Measurements from ENCODE around the gene ANGPTL4.
"Not testable (repeated sequence)": the region's sequence is repeated elsewhere in the genome, so short reads cannot be mapped to it uniquely, and the experiment has no call there.

ANGPTL4 gene

DNA sequence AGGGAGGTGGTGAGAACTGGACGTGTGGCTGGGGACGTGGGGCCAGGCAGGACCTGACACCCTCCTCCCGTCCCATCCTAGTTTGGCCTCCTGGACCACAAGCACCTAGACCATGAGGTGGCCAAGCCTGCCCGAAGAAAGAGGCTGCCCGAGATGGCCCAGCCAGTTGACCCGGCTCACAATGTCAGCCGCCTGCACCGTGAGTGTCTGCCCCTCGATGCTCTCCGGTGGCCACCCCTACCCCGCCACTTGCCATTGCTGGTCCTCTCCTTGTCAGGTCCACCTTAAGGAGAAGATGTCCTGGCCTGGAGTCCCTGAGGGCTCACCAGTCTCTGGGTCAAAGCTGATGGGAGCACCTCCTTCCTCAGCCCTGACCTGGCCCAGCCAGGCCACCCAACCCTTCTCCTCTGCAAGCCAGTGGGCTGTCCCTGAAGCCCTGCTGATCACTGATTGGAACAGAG is 2.2 kb downstream of the ANGPTL4 start:
- no peak for DNase-seq

- DNase-seq, result no peak
Measured at GRCh38 chr19:8366961-8367326, 3.0 kb downstream of the ANGPTL4 start.

DNA sequence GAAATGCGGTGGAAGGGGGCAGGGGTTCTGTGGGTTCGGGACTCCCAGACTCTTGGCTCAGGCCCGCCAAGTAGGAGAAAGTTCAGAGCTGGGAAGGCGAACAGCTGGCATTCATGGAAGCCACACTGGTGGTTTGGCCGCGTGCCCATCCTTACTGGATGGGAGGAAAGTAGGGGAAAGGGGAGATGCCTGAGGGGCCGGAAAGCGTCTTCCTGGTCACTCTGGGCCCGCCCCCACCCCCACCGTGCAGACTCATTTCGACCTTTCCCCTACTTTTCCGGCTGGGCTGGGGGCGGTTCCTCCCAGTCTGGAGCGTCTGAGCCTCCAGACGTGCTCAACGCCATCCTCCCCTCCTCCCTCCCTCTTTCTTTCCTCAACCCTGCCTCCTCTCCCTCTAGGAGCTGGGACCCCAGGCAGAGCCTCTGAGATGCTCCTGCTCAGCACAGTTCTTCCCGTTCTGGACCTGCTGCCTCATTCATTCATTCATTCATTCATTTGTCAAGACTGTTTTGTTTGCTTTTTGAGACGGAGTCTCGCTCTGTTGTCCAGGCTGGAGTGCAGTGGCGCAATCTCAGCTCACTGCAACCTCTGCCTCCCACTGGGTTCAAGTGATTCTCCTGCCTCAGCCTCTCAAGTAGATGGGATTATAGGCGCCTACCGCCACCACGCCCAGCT is 3.5 kb downstream of the ANGPTL4 start:
- DNase-seq, result peak; percentile 94

DNA sequence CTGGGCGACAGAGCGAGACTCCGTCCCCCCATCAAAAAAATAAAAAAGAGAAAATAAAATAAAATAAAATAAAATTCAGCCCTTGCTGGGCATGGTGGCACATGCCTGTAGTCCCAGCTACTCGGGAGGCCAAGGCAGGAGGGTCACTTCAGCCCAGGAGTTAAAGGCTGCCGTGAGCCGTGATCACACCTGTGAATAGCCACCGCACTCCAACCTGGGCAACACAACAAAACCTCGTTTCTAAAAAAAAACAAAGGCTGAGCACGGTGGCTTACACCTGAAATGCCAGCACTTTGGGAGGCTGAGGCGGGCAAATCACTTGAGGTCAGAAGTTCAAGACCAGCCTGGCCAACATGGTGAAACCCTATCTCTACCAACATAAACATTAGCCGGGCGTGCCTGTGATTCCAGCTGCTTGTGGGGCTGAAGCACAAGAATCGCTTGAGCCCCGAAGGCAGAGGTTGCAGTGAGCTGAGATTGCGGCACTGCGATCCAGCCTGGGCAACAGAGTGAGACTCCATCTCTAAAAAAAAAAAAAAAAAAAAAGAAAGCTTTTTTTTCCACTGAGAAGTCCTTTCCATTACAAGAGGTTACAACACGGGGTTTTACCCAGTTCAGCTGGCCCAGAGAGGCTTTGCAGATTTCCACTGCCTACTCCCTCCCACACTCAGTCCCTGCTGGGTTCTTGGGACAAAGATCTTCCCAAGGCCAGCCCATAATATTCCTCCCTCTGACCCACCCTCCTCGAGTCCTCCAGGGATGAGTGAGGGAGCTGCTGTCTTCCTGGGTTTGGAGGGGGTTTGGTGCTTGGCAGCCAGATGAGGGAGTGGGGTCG is 6.4 kb downstream of the ANGPTL4 start:
- DNase-seq, result no peak

DNA sequence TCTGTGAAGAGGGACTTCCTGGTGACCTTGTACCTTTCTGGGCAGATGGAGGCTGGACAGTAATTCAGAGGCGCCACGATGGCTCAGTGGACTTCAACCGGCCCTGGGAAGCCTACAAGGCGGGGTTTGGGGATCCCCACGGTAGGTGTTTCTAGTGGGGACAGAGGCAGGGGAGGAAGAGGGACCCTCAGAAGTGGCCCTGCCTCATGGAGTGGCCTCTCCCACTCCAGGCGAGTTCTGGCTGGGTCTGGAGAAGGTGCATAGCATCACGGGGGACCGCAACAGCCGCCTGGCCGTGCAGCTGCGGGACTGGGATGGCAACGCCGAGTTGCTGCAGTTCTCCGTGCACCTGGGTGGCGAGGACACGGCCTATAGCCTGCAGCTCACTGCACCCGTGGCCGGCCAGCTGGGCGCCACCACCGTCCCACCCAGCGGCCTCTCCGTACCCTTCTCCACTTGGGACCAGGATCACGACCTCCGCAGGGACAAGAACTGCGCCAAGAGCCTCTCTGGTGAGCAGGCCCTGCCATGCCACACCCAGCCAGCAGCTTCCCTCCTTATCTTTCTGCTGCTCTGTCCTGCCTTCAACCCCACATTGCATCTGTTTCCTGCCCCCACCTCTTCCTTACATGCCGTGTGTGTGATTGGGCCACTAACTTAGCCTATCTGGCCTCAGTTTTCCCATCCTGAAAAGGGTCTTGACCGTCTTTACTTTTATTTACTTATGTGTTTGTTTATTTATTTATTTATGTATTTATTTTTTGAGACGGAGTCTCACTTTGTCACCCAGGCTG is 7.3 kb downstream of the ANGPTL4 start:
- no peak for DNase-seq

DNA sequence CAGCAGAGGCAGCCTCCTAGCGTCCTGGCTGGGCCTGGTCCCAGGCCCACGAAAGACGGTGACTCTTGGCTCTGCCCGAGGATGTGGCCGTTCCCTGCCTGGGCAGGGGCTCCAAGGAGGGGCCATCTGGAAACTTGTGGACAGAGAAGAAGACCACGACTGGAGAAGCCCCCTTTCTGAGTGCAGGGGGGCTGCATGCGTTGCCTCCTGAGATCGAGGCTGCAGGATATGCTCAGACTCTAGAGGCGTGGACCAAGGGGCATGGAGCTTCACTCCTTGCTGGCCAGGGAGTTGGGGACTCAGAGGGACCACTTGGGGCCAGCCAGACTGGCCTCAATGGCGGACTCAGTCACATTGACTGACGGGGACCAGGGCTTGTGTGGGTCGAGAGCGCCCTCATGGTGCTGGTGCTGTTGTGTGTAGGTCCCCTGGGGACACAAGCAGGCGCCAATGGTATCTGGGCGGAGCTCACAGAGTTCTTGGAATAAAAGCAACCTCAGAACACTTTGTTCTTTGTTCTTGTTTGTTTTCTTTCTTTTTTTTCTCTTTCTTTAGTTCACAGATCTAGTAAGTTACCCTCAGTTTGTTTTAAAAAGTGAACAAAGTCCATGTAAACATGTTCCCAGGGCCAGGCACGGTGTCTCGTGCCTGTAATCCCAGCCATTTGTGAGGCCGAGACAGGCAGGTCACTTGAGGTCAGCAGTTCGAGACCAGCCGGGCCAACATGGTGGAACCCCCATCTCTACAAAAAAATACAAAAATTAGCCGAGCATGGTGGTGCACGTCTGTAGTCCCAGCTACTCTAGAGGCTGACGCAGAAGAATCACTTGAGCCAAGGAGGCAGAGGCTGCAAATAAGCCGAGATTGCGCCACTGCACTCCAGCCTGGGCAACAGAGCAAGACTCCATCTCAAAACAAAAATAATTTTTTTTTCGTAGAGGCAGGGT is 10.2 kb downstream of the ANGPTL4 start:
- DNase-seq, result no peak

- not testable (repeated sequence) for DNase-seq
Measured at GRCh38 chr19:8375766-8376165, 11.8 kb downstream of the ANGPTL4 start.

DNA sequence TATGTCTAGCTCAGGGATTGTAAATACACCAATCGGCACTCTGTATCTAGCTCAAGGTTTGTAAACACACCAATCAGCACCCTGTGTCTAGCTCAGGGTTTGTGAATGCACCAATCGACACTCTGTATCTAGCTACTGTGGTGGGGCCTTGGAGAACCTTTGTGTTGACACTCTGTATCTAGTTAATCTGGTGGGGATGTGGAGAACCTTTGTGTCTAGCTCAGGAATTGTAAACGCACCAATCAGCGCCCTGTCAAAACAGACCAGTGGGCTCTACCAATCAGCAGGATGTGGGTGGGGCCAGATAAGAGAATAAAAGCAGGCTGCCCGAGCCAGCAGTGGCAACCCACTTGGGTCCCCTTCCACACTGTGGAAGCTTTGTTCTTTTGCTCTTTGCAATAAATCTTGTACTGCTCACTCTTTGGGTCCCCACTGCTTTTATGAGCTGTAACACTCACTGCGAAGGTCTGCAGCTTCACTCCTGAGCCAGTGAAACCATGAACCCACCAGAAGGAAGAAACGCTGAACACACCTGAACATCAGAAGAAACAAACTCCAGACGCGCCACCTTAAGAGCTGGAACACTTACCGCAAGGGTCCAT is 12.5 kb downstream of the ANGPTL4 start:
- not testable (repeated sequence) for DNase-seq

DNA sequence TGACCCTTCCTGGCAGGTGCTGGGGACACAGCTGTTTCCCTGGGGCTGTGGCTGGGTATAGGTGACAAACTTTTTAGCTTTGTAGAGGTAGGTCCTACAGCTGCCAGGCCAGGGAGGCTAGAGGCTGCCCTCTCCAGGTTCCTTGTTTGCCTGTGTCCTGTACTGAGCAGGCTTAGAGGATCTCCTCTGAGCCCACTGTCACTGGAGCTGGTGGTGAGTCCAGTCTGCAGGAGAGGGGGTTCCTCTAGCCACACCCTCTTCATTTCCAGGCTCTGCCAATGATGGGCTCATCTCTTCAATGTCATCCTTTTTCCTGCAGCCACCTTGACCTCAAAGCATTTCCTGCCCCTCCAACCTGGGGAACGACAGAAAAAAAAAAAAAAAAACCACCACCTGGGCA is 13.6 kb downstream of the ANGPTL4 start:
- DNase-seq, result no peak

DNA sequence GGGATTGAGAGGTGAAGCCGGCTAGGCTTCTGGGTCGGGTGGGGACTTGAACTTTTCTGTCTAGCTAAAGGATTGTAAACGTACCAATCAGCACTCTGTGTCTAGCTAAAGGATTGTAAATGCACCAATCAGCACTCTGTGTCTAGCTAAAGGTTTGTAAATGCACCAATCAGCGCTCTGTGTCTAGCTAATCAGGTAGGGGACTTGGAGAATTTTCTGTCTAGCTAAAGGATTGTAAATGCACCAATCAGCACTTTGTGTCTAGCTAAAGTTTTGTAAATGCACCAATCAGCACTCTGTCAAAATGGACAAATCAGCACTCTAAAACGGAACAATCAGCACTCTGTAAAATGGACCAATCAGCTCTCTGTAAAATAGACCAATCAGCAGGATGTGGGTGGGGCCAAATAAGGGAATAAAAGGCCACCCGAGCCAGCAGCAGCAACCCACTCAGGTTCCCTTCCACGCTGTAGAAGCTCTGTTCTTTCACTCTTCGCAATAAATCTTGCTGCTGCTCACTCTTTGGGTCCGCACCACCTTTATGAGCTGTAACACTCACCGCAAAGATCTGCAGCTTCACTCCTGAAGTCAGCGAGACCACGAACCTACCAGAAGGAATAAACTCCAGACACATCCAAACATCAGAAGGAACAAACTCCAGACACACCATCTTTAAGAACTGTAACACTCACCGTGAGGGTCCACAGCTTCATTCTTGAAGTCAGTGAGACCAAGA is 15.4 kb downstream of the ANGPTL4 start:
- not testable (repeated sequence) for DNase-seq

- DNase-seq, result not testable (repeated sequence)
Measured at GRCh38 chr19:8384569-8384968, 20.6 kb downstream of the ANGPTL4 start.

- DNase-seq, result not testable (repeated sequence)
Measured at GRCh38 chr19:8385103-8385502, 21.1 kb downstream of the ANGPTL4 start.

DNA sequence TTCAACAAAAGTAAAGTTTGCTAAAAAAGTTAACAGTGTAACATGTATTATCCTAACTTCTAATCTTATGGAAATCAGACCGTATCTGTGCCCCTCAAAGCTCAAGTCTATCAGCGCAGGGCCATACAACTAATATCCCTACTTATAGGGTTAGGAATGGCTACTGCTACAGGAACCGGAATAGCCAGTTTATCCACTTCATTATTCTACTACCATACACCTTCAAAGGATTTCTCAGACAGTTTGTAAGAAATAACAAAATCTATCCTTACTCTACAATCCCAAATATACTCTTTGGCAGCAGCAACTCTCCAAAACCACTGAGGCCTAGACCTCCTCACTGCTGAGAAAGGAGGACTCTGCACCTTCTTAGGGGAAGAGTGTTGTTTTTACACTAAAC is 21.6 kb downstream of the ANGPTL4 start:
- not testable (repeated sequence) for DNase-seq

DNA sequence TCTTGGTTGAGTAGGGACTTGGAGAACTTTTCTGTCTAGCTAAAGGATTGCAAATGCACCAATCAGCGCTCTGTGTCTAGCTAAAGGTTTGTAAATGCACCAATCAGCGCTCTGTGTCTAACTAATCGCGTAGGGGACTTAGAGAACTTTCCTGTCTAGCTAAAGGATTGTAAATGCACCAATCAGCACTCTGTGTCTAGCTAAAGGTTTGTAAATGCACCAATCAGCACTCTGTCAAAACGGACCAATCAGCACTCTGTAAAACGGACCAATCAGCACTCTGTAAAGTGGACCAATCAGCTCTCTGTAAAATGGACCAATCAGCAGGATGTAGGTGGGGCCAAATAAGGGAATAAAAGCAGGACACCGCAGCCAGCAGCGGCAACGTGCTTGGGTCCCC is 22.5 kb downstream of the ANGPTL4 start:
- not testable (repeated sequence) for DNase-seq

DNA sequence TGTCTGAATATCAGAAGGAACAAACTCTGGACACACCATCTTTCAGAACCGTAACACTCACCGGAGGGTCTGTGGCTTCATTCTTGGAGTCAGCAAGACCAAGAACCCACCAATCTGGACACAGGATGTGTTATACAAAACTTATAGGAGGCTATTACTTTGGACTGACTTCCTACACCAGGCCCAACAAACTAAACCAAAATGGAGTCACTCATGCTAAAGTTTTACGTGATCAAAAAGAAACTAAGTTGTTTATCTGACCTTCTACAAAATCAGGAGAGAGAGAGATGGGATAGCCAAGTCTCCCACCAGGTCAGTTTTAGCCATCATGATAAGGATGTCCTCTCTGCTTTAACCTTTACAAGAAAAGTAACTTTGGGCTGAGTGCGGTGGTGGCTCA is 23.0 kb downstream of the ANGPTL4 start:
- no peak for DNase-seq

GRCh38 chr19:8387688-8388611 is 24.0 kb downstream of the ANGPTL4 start:
- DNase-seq, result no peak

DNA sequence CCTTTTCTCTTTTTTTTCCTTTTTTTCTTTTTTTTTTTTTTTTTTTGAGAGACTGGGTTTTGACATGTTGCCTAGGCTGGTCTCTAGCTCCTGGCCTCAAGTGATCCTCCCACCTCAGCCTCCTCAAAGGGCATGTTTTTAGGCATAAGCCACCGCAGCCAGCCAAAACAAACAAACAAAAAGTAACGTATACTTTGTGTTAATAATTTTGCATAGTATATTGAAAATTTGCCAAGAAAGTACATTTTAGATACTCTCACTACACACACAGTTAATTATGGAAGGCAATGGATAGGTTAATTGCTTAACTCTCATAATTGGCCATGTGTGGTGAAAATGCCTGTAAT is 24.6 kb downstream of the ANGPTL4 start:
- DNase-seq, result no peak

GRCh38 chr19:8389891-8390616 is 26.1 kb downstream of the ANGPTL4 start, which contains the start of gene RAB11B:
TSS of gene RAB11B (plus strand) at chr19:8390360. CDS start at chr19:8390417, 57 bp downstream.
- DNase-seq, result peak; percentile 100

GRCh38 chr19:8390617-8390981 is 26.6 kb downstream of the ANGPTL4 start:
- peak; percentile 97 for DNase-seq
